Esophagus mucosa (tissue), 1 donor: ENCODE results near the gene AMPH. TPM values are rescaled to one million over a fixed set of nuclear protein-coding genes. Genes with fewer than 3 reads are reported as not detected.

Experiments used
- ATAC-seq: fragments of 200-7000 bp; cut with Tn5 transposase; one replicate; pipeline ENCODE4 v1.9.1; 2020
- total RNA-seq: library from RNA; stranded (reverse); gene quantifications from one replicate; pipeline ENCODE4 v1.2.4, GENCODE V29; 2023
- donor health status: DM: yes; HTN: yes; CAD: no.

Gene AMPH
- total RNA-seq: 0.16 TPM

GRCh38 chr7:38630720-38631673 is at the start of gene AMPH:
Gene AMPH, minus strand, starts transcription at chr7:38631373. Its CDS starts 22 bp downstream, at chr7:38631351.
- no peak for ATAC-seq

GRCh38 chr7:38679419-38679818 is 48.2 kb upstream of the AMPH start:
- ATAC-seq: no peak

DNA sequence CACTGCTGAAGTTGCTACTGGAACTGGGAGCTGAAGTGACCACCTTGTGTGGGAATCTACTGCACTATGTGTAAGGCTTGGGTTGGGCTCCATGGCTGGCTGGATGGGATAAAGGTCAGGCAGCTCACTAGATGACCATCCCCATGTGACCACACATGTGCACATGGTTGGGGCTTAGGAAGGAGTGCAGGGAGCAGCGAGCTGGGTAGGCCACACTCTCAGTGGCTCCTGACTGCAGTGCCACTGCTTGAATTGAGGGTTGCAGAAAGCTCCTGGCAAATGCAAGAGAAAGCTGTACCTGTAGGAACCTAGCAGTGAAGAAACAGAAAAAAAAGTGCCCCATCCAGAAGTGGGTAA is 47.5 kb upstream of the AMPH start:
- no peak for ATAC-seq

DNA sequence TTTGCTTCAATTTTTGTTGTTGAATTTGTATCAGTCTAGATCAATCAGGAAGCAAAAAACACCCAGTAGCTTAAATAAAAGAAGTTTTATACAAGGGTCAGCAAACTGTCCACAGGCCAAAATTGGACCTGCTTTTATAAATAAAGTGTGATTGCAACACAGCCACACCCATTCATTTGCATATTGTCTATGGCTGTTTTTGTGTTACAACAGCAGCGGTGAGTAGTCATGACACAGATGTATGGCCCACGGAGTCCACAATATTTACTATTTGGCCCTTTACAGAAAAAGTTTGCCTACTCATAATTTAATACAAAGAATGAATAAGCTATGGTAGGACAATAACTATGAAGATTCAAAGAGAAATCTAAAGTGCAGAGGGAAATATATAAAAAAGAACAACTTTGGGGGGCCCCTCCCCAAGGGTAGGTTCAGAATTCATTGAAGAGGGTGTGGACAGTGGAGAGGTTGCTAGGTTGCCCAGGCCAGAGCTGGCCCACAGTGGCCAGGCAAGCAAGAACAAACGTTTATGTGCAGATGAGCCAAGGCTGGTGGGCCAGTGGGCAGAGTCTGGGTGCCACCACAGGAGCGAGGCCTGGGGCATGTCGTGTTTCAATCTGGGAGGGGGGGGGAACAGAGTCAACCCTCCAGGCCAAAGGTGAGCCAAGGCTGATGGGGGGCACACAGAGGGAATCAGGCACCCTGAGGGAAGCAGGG is 47.0 kb upstream of the AMPH start:
- no peak for ATAC-seq

DNA sequence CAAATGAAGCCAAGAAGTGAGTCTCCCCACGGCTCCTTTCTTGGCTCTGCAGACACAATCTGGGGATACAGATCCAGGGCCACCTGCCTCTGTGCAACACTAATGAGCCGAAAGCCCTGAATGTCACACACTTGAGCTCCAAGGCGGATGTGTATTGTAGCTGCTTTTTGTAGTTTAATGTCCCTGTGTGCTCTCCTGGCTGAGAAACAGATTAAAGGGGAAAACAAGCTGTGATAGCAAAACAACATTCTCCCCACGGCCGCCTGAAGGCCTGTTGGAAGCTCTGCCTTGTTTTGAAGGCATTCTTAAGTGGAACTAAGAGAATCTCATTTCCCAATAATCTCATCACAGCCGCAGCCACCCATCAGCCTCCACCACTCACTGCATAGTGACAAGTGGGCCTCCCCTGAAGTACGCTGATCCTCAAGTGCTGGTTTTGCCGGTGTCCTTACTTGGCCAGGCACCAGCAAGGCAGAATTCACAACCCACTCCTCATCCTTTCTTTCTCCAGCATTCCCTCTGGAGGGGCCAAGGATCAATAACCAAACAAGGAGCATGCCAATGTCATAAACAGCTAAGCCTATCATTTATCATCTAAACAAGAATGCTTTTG is 44.4 kb upstream of the AMPH start:
- ATAC-seq: no peak

DNA sequence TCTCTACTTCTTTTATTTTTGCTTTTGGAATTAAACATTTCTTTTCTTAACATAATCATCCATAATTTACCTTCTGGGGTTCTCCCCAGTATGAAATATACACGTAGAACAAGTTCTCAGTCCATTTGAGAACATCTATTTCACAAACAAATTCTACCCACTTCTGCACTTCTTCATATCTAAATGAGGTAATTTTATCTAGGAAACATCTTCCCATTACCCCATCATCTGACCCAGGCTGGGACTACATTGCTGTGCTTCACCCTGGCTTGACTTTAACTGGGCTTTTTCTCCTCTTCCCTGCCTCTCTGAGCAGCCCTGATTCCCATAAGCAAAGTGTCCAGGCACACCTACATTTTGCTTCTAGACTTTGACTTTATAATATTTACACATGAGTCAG is 43.3 kb upstream of the AMPH start:
- ATAC-seq: no peak

DNA sequence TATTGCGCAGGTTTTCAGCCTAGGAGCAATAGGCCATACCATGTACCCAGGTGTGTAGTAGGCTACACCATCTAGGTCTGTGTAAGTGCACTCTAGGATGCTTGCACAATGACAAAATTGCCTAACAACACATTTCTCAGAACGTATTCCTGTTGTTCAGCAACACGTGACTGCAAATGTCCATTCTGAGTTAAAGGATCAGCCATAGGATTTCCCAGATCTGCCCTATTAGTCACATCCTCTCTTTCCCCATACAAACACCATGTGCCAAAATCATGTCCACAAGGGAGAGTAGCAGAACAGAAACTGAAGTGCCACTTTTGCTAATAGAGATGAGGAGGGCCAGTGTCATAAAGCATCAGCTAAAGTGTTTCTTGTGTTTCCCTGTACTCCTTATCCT is 42.6 kb upstream of the AMPH start:
- ATAC-seq: no peak

DNA sequence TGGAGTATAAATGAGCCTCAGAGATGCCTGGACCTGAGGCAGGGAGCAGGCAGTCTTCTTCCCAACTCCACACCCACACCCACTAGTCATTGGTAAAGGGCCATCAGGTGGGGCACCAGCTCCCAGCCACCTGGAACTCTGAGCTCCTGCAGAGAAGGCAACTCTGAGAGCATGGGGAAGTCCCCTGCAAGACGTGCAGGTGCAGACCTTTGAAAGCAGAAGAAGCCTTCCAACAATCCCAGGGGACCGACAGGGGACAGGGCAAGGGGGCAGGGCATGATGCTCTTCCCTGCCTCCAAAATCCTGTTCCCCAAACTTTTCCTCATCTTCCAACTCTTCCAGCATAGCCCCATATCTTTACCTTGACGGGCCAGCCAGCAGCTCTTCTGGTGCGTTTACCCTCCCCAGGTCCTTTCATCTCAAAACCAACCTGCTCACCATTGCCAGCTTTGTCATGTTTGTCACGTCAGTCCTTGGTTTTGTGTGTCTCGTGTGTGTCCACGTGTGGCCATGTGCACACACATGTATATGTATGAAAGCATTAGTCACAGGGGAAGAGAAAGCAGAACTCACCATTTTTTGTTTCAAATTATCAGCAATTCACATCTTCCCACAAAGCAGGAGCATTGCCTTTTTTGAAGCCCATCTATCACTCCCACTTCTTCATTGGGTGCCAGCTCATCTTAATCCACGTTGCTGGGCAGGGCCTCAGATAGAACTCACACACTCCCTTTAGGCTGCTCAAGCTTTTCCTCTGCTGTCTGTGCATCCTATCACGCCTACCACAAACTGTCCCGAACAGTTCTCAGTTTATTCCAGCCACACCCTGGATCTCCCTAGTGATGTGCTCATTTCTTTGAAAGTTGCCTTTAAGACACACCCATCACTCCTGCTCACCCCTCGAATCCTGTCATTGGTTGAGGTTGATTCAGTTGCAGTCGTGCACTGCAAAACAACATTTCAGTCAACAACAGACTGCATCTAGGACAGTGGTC is 41.0 kb upstream of the AMPH start:
- ATAC-seq: no peak

DNA sequence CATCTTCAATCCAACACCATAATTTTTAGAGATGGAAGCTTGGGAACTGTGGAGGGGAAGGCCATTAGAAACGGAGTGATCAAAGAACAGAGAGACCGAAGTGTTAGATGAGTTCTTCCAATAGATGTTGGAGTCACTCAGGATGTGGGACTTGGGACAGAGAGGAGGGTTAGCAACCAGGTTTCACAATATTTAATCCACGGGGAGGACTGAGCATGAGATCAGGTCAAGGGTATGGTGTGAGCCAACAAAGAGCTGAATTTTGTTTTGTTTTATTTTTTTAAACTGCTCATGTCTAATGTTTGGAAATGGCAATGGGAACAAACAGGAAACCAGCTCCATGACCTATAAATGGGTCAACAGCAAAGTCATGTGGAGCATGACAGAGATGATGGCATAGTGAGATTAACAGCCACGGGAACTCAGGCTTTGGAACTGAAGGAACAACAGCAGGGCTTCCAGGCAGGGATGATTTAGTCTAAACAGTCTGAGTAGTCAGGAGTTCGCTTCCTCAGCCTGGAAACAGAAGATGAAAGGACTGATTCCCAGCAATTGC is 38.9 kb upstream of the AMPH start:
- no peak for ATAC-seq

GRCh38 chr7:38664972-38665371 is 33.8 kb upstream of the AMPH start:
- ATAC-seq: no peak

GRCh38 chr7:38660427-38661099 is 29.4 kb upstream of the AMPH start:
- peak; percentile 31 for ATAC-seq

- ATAC-seq: no peak
Measured at GRCh38 chr7:38659931-38660330, 28.8 kb upstream of the AMPH start.

- ATAC-seq: no peak
Measured at GRCh38 chr7:38658921-38659320, 27.7 kb upstream of the AMPH start.

GRCh38 chr7:38656968-38657367 is 25.8 kb upstream of the AMPH start:
- ATAC-seq: no peak

DNA sequence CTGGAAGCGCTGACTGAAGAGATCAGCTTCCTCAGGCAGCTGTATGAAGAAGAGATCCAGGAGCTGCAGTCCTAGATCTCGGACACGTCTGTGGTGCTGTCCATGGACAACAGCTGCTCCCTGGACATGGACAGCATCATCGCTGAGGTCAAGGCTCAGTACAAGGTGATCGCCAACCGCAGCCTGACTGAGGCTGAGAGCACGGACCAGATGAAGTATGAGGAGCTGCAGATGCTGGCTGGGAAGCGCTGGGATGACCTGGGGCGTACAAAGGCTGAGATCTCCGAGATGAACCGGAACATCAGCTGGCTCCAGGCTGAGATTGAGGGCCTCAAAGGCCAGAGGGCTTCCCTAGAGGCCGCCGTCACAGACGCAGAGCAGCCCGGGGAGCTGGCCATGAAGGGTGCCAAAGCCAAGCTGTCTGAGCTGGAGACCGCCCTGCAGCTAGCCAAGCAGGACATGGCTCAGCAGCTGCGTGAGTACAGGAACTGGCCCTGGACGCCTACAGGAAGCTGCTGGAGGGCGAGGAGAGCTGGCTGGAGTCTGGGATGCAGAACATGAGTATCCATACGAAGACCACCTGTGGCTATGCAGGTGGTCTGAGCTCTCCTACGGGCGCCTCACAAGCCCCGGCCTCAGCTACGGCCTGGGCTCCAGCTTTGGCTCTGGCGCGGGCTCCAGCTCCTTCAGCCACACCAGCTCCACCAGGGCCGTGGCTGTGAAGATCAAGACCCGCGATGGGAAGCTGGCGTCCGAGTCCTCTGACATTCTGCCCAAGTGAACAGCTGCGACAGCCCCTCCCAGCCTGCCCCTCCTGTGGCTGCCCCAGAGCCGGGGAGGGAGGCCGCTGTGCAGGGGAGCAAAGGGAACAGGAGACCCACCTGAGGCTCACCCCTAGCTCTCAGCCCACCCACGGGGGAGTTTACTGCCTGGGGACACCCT is 24.9 kb upstream of the AMPH start:
- ATAC-seq: no peak

GRCh38 chr7:38637957-38638356 is 6.8 kb upstream of the AMPH start:
- ATAC-seq: no peak

- no peak for ATAC-seq
Measured at GRCh38 chr7:38632411-38632810, 1.2 kb upstream of the AMPH start.

DNA sequence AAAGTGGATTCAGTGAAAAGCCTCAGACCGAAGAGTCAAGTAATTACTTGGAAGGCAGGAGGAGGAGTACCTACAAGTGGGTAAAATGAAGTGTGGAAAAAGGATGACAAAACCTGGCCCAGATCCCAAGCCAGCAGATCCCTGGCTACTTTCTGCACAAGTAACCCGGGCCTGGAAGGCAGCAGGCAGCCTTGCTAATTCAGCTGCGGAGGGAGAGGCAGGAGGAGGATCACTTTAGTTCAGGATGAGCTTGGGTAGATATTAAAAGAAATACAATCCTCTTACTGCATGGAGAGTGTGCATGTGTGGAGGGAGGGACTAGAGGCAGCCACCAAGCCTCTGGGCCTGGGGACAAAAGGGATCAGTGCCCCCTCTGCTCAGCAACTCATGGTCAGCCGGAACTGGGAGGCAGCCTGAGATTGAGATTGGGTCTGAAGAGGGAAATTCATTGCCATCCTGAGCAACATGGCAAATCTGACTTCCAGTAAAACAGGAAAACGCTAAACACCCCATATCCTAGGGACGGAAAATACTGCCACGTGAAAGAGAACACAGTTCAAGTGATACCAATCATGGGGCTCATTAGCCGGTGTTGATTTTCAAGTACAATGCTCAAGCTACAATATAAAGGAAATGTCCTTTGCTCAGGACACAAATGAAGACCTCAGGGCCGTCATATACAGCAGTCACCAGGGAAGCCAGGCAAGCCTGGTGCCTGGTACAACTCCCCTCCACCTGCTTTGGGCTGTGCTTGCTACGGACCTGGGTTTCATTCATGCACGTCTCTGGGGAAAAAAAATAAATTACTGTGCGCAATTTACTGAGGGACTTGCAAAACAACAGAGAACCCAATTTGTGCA is 1.3 kb downstream of the AMPH start:
- ATAC-seq: no peak
